GM12801 (cell line): ENCODE measurements around the gene SLC39A6.

Experiments used
- TF ChIP-seq, protein P1 (sequence below): IDR thresholded peaks from one replicate; pipeline ENCODE4 v1.5.1; 2011; ENCODE audit warnings: control low read depth; ENCODE audit not compliant: insufficient read length; ENCODE audit errors: extremely low read depth

The SLC39A6 gene

GRCh38 chr18:36108196-36108595 lies 20.9 kb downstream of the SLC39A6 start:
- TF ChIP-seq, protein P1, sequence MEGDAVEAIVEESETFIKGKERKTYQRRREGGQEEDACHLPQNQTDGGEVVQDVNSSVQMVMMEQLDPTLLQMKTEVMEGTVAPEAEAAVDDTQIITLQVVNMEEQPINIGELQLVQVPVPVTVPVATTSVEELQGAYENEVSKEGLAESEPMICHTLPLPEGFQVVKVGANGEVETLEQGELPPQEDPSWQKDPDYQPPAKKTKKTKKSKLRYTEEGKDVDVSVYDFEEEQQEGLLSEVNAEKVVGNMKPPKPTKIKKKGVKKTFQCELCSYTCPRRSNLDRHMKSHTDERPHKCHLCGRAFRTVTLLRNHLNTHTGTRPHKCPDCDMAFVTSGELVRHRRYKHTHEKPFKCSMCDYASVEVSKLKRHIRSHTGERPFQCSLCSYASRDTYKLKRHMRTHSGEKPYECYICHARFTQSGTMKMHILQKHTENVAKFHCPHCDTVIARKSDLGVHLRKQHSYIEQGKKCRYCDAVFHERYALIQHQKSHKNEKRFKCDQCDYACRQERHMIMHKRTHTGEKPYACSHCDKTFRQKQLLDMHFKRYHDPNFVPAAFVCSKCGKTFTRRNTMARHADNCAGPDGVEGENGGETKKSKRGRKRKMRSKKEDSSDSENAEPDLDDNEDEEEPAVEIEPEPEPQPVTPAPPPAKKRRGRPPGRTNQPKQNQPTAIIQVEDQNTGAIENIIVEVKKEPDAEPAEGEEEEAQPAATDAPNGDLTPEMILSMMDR = no peak

DNA sequence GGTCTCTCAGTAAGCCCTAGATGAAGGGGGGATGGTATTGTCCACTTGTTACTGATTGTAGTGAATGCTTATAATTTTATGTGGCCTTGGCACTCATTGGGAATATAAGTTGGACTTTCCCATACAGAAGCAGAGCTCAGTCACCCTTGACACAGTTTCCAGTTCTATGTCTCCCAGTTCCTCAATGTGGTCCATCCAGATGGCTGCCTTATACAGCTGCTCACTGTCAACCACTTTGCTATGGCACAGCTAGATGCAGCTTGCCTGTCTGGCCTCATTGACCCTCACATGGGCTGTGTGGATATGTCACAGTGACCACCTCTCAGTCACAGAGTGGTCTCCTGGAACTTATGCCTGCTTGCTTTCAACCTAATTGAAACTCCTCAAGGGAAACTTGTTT lies 21.7 kb downstream of the SLC39A6 start:
- TF ChIP-seq, protein P1 = no peak

GRCh38 chr18:36104749-36105148 lies 24.4 kb downstream of the SLC39A6 start:
- TF ChIP-seq, protein P1 = no peak

DNA sequence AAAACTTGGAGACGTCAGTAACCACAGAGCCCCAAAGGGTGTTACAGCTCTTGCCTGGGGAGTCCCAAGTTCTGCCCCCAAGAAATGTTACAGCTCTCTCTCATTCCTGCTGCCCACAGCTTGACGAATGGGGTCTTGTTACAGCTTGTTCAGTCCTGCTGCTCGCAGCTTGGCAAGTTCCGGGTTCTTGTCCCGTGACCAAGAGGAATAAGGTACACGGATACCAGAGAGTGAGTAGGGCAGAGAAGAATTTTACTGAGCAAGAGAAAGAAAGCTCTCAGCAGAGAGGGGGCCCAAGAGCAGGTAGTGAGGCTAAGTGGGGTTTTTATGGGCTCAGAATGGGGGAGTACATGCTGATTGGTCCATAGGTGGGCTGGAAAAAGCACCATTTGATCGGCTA lies 27.2 kb downstream of the SLC39A6 start:
- TF ChIP-seq, protein P1 = no peak

GRCh38 chr18:36099311-36099710 lies 29.8 kb downstream of the SLC39A6 start:
- TF ChIP-seq, protein P1 = no peak

DNA sequence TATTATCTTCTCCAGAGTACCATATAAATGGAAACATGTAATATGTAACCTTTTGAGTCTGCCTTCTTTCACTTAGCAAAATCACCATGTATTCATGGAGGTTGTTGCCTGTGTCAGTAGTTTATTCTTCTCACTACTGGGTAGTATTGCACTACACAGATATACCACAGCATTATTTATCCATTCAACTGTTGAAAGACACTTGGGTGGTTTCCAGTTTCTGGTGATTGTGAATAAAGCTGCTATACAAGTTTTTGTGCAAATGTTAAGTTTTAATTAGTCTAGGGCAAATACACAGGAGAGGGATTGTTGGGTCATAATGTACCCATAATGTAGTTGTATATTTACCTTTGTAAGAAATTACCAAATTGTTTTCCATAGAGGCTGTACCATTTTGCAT lies 32.2 kb downstream of the SLC39A6 start:
- TF ChIP-seq, protein P1 = no peak

DNA sequence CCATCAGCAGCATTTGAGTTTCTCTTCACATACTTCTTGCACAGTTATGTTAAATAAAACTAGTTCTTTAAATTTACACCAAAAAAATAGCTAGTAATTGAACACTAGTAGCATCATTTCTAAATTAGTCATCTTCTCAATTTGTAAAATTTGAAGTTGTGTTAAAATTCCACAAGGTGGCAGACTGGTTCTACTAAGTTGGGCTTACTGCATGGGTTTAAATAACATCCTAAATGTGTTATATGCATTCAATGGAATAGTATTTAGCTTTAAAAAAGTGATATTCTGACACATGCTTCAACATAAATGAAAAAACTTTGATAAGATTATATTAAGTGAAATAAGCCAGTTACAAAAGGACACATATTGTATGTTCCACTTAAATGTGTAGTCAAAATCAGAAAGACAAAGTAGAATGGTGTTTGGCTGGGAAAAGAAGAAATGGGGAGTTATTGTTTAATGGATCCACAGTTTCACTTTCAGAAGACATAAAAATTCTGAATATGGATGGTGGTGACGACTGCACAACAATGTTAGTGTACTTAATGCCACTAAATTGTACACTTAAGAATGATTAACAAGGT lies 33.1 kb downstream of the SLC39A6 start:
- TF ChIP-seq, protein P1 = no peak
